IMR-90 (cell line): ENCODE measurements around the gene OR6F1. TPM values are rescaled to one million over a fixed set of nuclear protein-coding genes. Genes with fewer than 3 reads are reported as not detected.
A peak's percentile ranks its signal among the peaks of the same experiment; 100 is the strongest.

Experiments
- ATAC-seq: fragments of 200-7000 bp; cut with Tn5 transposase; 2 replicates; pipeline ENCODE4 v1.9.1; 2020; ENCODE audit warnings: low read depth, mild to moderate bottlenecking, moderate library complexity
- BruUV-seq: library from RNA; stranded (reverse); fragments of 400-500 nt; replicated peaks from 2 replicates; lab custom pipeline; 2021; lab: Mats Ljungman, UMichigan
- CTCF ChIA-PET: fragments of 300-600 bp; formaldehyde crosslinking; extraction: SDS; loops from one replicate; lab custom pipeline; 2021; ENCODE audit warnings: antibody characterized with exemption; lab: Yijun Ruan, JAX
- POLR2A ChIA-PET: fragments of 300-600 bp; sonication (Branson Sonifier 250); formaldehyde crosslinking; loops from one replicate; lab custom pipeline; 2022; ENCODE audit warnings: antibody characterized with exemption; ENCODE audit not compliant: unreplicated experiment; lab: Charles Lee
- DNase-seq: peaks from one replicate; pipeline ENCODE4 v3.0.0; 2013
- H2AFZ ChIP-seq: replicated peaks from 2 replicates; pipeline ENCODE3; 2013; ENCODE audit warnings: low read length, mild to moderate bottlenecking; ENCODE audit not compliant: poor library complexity
- H2AK5ac ChIP-seq: 2 replicates; pipeline ENCODE4 v1.6.1; 2013; ENCODE audit warnings: low read depth, low read length, inconsistent platforms
- H2AK9ac ChIP-seq: replicated peaks from 2 replicates; pipeline ENCODE3; 2013; ENCODE audit warnings: mild to moderate bottlenecking, low read depth, low read length, moderate library complexity; ENCODE audit not compliant: poor library complexity
- H2BK120ac ChIP-seq: 2 replicates; pipeline ENCODE4 v1.6.1; 2013; ENCODE audit warnings: low read depth, low read length, inconsistent platforms
- H2BK15ac ChIP-seq: 3 replicates; pipeline ENCODE4 v1.6.1; 2013; ENCODE audit warnings: low read depth, low read length, inconsistent platforms
- H2BK20ac ChIP-seq: 2 replicates; pipeline ENCODE4 v1.6.1; 2013; ENCODE audit warnings: low read depth, mild to moderate bottlenecking, inconsistent platforms, low read length, moderate library complexity
- H2BK5ac ChIP-seq: 2 replicates; pipeline ENCODE4 v1.6.1; 2013; ENCODE audit warnings: mild to moderate bottlenecking, low read depth, low read length, inconsistent platforms; ENCODE audit not compliant: poor library complexity, severe bottlenecking
- H3K14ac ChIP-seq: replicated peaks from 2 replicates; pipeline ENCODE4 v1.6.1; 2013; ENCODE audit warnings: low read depth, low read length, inconsistent platforms
- H3K18ac ChIP-seq: 2 replicates; pipeline ENCODE4 v1.6.1; 2013; ENCODE audit warnings: low read depth, low read length, control low read depth
- H3K23ac ChIP-seq: 2 replicates; pipeline ENCODE4 v1.6.1; 2013; ENCODE audit warnings: low read depth, low read length, inconsistent platforms
- H3K27ac ChIP-seq: 2 replicates; pipeline ENCODE4 v1.5.1; 2013; ENCODE audit warnings: mild to moderate bottlenecking, control low read depth, low read length; ENCODE audit not compliant: insufficient read depth
- H3K27me3 ChIP-seq: 2 replicates; pipeline ENCODE4 v1.6.1; 2013; ENCODE audit warnings: low read length; ENCODE audit not compliant: control insufficient read depth, insufficient read depth
- H3K36me3 ChIP-seq: 2 replicates; pipeline ENCODE4 v1.6.1; 2013; ENCODE audit warnings: low read length, mixed read lengths; ENCODE audit not compliant: control insufficient read depth, insufficient read depth
- H3K4ac ChIP-seq: 2 replicates; pipeline ENCODE4 v1.6.1; 2013; ENCODE audit warnings: low read depth, low read length, inconsistent platforms
- H3K4me1 ChIP-seq: 2 replicates; pipeline ENCODE4 v1.6.1; 2013; ENCODE audit warnings: low read length, mixed read lengths; ENCODE audit not compliant: control insufficient read depth, insufficient read depth
- H3K4me2 ChIP-seq: 2 replicates; pipeline ENCODE4 v1.6.1; 2013; ENCODE audit warnings: low read depth, mild to moderate bottlenecking, control low read depth, low read length, moderate library complexity
- H3K4me3 ChIP-seq: 2 replicates; pipeline ENCODE4 v1.5.1; 2013; ENCODE audit warnings: low read depth, mild to moderate bottlenecking, control low read depth, low read length, moderate library complexity; ENCODE audit not compliant: insufficient read depth
- H3K56ac ChIP-seq: 2 replicates; pipeline ENCODE4 v1.6.1; 2013; ENCODE audit warnings: low read length, inconsistent platforms; ENCODE audit not compliant: insufficient read depth; ENCODE audit errors: extremely low read depth
- H3K79me1 ChIP-seq, 2 experiments: 2 replicates each; pipeline ENCODE4 v1.6.1; 2013; ENCODE audit warnings: low read length in 2 of 2, inconsistent platforms in 1 of 2, low read depth in 1 of 2
- H3K9ac ChIP-seq: 2 replicates; pipeline ENCODE4 v1.6.1; 2013; ENCODE audit warnings: low read depth, low read length, control low read depth
- H3K9me1 ChIP-seq: 2 replicates; pipeline ENCODE4 v1.6.1; 2013; ENCODE audit warnings: low read length, inconsistent platforms; ENCODE audit not compliant: insufficient read depth
- H3K9me3 ChIP-seq: 2 replicates; pipeline ENCODE4 v1.6.1; 2013; ENCODE audit warnings: low read length; ENCODE audit not compliant: control insufficient read depth, insufficient read depth
- H4K20me1 ChIP-seq: 2 replicates; pipeline ENCODE4 v1.6.1; 2013; ENCODE audit warnings: low read length, inconsistent platforms; ENCODE audit not compliant: insufficient read depth
- H4K5ac ChIP-seq: 2 replicates; pipeline ENCODE4 v1.6.1; 2013; ENCODE audit warnings: mild to moderate bottlenecking, low read depth, low read length, control low read depth
- H4K8ac ChIP-seq, 2 experiments: 2 replicates each; pipeline ENCODE4 v1.6.1; 2013; ENCODE audit warnings: low read depth in 2 of 2, low read length in 2 of 2, control low read depth in 1 of 2, inconsistent platforms in 1 of 2
- H4K91ac ChIP-seq: 2 replicates; pipeline ENCODE4 v1.6.1; 2013; ENCODE audit warnings: low read depth, low read length, inconsistent platforms; ENCODE audit not compliant: insufficient read depth
- MAZ ChIP-seq: IDR thresholded peaks from 2 replicates; pipeline ENCODE4 v1.6.1; 2012; ENCODE audit warnings: low read depth, mild to moderate bottlenecking, low read length, improper control_type of control experiment, moderate library complexity, borderline replicate concordance
- NFE2L2 ChIP-seq: fragments of 150-350 bp; IDR thresholded peaks from 2 replicates; pipeline ENCODE4 v1.6.1; 2016; ENCODE audit warnings: low read depth, mild to moderate bottlenecking, low read length
- POLR2A ChIP-seq: IDR thresholded peaks from 2 replicates; pipeline ENCODE4 v1.6.1; 2012; ENCODE audit warnings: mild to moderate bottlenecking, low read depth, low read length
- SMC3 ChIP-seq: fragments of 150-350 bp; IDR thresholded peaks from 2 replicates; pipeline ENCODE4 v1.6.1; 2016; ENCODE audit warnings: low read depth, mild to moderate bottlenecking, antibody characterized with exemption, low read length, moderate library complexity
- WGBS, 2 experiments: methylation state at CpG; one replicate each; pipeline versions ENCODE4 v1.1.5 to v1.1.7; 2013; ENCODE audit warnings: missing lambda C conversion rate in 2 of 2; ENCODE audit not compliant: insufficient read length in 1 of 2; ENCODE audit errors: extremely low coverage in 2 of 2; 5-methylcytosine and 5-hydroxymethylcytosine counted together
- dilution Hi-C: fragments of 300-500 bp; cut with HindIII; formaldehyde crosslinking; loops from one replicate; pipeline ENCODE4 v1.14.3; 2018; ENCODE audit warnings: low sequenced_read_pairs; ENCODE audit not compliant: unreplicated experiment
- in situ Hi-C: fragments of 300-500 bp; cut with MboI; formaldehyde crosslinking; loops from 3 replicates; pipeline ENCODE4 v1.14.3; 2019; ENCODE audit warnings: low sequenced_read_pairs, inconsistent platforms, mixed read lengths
- intact Hi-C: fragments of 100-400 bp; cut with micrococcal nuclease; formaldehyde crosslinking; loops from 2 replicates; pipeline ENCODE4 v1.10.0; 2022
- polyA plus RNA-seq, 3 experiments: library from polyadenylated mRNA; depleted of rRNA; stranded (reverse); fragments of >200 nt; gene quantifications; 2 replicates each; pipeline ENCODE4 v1.2.3, GENCODE V29; 2012; ENCODE audit warnings: low replicate concordance in 1 of 3
- total RNA-seq: library from RNA; depleted of rRNA; stranded (reverse); fragments of >200 nt; gene quantifications from 2 replicates; pipeline ENCODE4 v1.2.3, GENCODE V29; 2012
- TF ChIP-seq, protein P1 (sequence below): fragments of 150-350 bp; IDR thresholded peaks from 2 replicates; pipeline ENCODE4 v1.6.1; 2017; ENCODE audit warnings: mild to moderate bottlenecking, antibody characterized with exemption, low read length, low read depth

The OR6F1 gene
- total and polyA plus RNA-seq, 2 of the 4 experiments (the other 2 are of a cell fraction) = not detected

DNA sequence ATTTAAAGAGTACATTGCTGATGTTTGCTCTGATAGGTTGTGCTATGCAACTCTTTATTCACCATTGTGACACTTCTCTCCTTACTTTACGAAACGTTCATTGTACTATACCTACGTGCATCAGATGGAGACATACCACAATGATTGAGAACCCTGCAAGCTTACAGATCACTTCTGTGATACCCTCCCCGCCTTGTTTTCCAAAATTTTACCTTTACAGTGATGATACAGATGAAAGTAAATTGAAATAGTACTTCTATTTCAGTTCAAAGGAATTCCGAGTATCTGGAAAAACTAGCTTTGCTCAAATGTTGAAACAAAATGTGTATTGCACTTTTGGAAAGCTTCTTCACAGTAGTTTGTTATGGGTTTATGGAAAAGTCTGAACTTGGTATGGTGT, 25.3 kb upstream of the OR6F1 start:
- in situ Hi-C loops = no loop called here
- Histone ChIP-seq H3K9me1 (no peaks in the 10 kb centered on the region), H2BK120ac (no peak overlapping the region), H2BK5ac (peak overlapping the region; percentile 91), H2AFZ (no peak overlapping the region), H3K4me1 (no peaks in the 10 kb centered on the region; the same call in 1 of the 2 replicates), H3K9me3 (peaks cover 12% of the 10 kb centered on the region), H4K20me1 (no peaks in the 10 kb centered on the region), H3K4me3 (no peak overlapping the region), H2AK5ac (no peak overlapping the region), H3K9ac (no peak overlapping the region), H3K56ac (no peak overlapping the region), H3K18ac (peak overlapping the region; percentile 92; the same call in 1 of the 2 replicates), H2BK20ac (no peak overlapping the region), H3K14ac (no peak overlapping the region), H3K27ac (no peak overlapping the region), H3K4ac (no peak overlapping the region), H3K79me1 (no peaks in the 10 kb centered on the region), H3K4me2 (no peak overlapping the region), H4K5ac (peak overlapping the region; percentile 40; the same call in 1 of the 2 replicates), H2AK9ac (no peak overlapping the region), H2BK15ac (no peak overlapping the region), H3K23ac (no peak overlapping the region), H3K36me3 (no peaks in the 10 kb centered on the region), H3K27me3 (no peaks in the 10 kb centered on the region), H4K91ac (no peak overlapping the region; the same call in 1 of the 2 replicates), H4K8ac (peak overlapping the region in 1 of 2 experiments; percentile 33; a peak in 1 of 4 replicates)
- no CpG with 5 or more reads among the region's 5 CpGs for WGBS, 2 experiments
- intact Hi-C loops = no loop called here
- TF ChIP-seq POLR2A (no peak), MAZ (no peak), NFE2L2 (no peak), SMC3 (no peak)
- TF ChIP-seq, protein P1, sequence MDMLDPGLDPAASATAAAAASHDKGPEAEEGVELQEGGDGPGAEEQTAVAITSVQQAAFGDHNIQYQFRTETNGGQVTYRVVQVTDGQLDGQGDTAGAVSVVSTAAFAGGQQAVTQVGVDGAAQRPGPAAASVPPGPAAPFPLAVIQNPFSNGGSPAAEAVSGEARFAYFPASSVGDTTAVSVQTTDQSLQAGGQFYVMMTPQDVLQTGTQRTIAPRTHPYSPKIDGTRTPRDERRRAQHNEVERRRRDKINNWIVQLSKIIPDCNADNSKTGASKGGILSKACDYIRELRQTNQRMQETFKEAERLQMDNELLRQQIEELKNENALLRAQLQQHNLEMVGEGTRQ = no peak
- no TSS peak for BruUV-seq
- ChIA-PET POLR2A (no interaction called here), CTCF (no interaction called here)
- ATAC-seq (no peak), DNase-seq (no peak)
- dilution Hi-C loops = no loop called here
